Gastrocnemius medialis (tissue), 4 donors: Measurements from ENCODE around the gene PI4KA.

ENCODE experiments used
- CTCF ChIP-seq, 5 experiments: fragments of 450-650 bp in 3 of 5; fragments of 200-600 bp in 2 of 5; sonication (generic) in 2 of 5; IDR thresholded peaks in 4 of 5; conservative IDR thresholded peaks in 1 of 5; 1 replicate in 4 of 5; 2 replicates in 1 of 5; pipeline ENCODE4 v1.5.1; 2016 to 2019; ENCODE audit warnings: antibody characterized with exemption in 5 of 5, mild to moderate bottlenecking in 3 of 5, moderate library complexity in 3 of 5
- POLR2A ChIP-seq, 2 donors: fragments of 450-650 bp; IDR thresholded peaks; one replicate each; pipeline ENCODE4 v1.6.1; 2017; ENCODE audit warnings: antibody characterized with exemption in 2 of 2, mild to moderate bottlenecking in 2 of 2, moderate library complexity in 2 of 2

GRCh38 chr22:20658433-20659222 lies 200.0 kb downstream of the PI4KA start:
- TF ChIP-seq POLR2A (IDR thresholded peaks at IDR 0.05) (no peak), CTCF (IDR thresholded peaks at IDR 0.05 in 4 of 5, conservative IDR thresholded peaks at IDR 0.05 in 1 of 5) (no peak)
